HCT116 (cell line): ENCODE measurements around the gene FAM83F. TPM values are rescaled to one million over a fixed set of nuclear protein-coding genes. Genes with fewer than 3 reads are reported as not detected.

Experiments
- ATAC-seq: fragments of 200-7000 bp; cut with Tn5 transposase; 2 replicates; pipeline ENCODE4 v1.9.1; 2020; ENCODE audit warnings: mild to moderate bottlenecking, moderate library complexity
- BruUV-seq: library from RNA; stranded (reverse); fragments of 400-500 nt; replicated peaks from 2 replicates; lab custom pipeline; 2021; lab: Mats Ljungman, UMichigan
- CTCF ChIA-PET: fragments of 300-600 bp; sonication (Branson Sonifier 250); formaldehyde crosslinking; loops from one replicate; lab custom pipeline; 2021; ENCODE audit warnings: antibody characterized with exemption; lab: Charles Lee
- POLR2A ChIA-PET: fragments of 300-600, 350-600 bp; sonication (Branson Sonifier 250); formaldehyde crosslinking; loops from one replicate; lab custom pipeline; 2021; ENCODE audit warnings: antibody characterized with exemption; lab: Charles Lee
- RAD21 ChIA-PET, 2 experiments: fragments of 300-600 bp; sonication (Branson Sonifier 250); formaldehyde crosslinking; loops; one replicate each; lab custom pipeline; 2023; ENCODE audit warnings: low total read pairs in 2 of 2; ENCODE audit not compliant: uncharacterized antibody in 2 of 2, unreplicated experiment in 2 of 2, low non-redundant PET in 1 of 2; lab: Charles Lee
- DNase-seq: peaks from one replicate; pipeline ENCODE4 v3.0.0-alpha.2; 2010; ENCODE audit warnings: low read depth, low spot score
- H2AFZ ChIP-seq: fragments of 200-600 bp; shearing (Covaris generic), sonication (generic); 2 replicates; pipeline ENCODE4 v1.6.1; 2017; ENCODE audit warnings: low read depth, mixed run types, mixed read lengths, antibody characterized with exemption, low read length; ENCODE audit not compliant: poor library complexity, severe bottlenecking
- H3K27ac ChIP-seq: 2 replicates; pipeline ENCODE4 v1.5.1; 2012; ENCODE audit warnings: low read depth, low read length
- H3K27me3 ChIP-seq: fragments of 200-600 bp; sonication (generic); 2 replicates; pipeline ENCODE4 v1.6.1; 2016; ENCODE audit warnings: mixed run types, low read length, mixed read lengths; ENCODE audit not compliant: insufficient read depth
- H3K36me3 ChIP-seq, 2 experiments: fragments of 200-500 bp in 1 of 2; fragments of 200-600 bp in 1 of 2; sonication (Bioruptor generic) in 1 of 2; sonication (generic) in 1 of 2; 2 replicates each; pipeline versions ENCODE4 v1.5.1 to v1.6.1; 2014 to 2016; ENCODE audit warnings: low read length in 2 of 2, inconsistent platforms in 1 of 2, mixed read lengths in 1 of 2, mixed run types in 1 of 2; ENCODE audit not compliant: insufficient read depth in 2 of 2, control insufficient read depth in 1 of 2
- H3K4me1 ChIP-seq, 2 experiments: fragments of 200-600 bp in 1 of 2; sonication (generic) in 1 of 2; 2 replicates each; pipeline versions ENCODE4 v1.5.1 to v1.6.1; 2012 to 2017; ENCODE audit warnings: low read length in 2 of 2, inconsistent platforms in 1 of 2, mild to moderate bottlenecking in 1 of 2, mixed read lengths in 1 of 2, mixed run types in 1 of 2, moderate library complexity in 1 of 2; ENCODE audit not compliant: insufficient read depth in 2 of 2, control insufficient read depth in 1 of 2
- H3K4me2 ChIP-seq: fragments of 200-600 bp; sonication (generic); 2 replicates; pipeline ENCODE4 v1.6.1; 2017; ENCODE audit warnings: mixed run types, low read length, mixed read lengths
- H3K4me3 ChIP-seq, 2 experiments: fragments of 200-600 bp in 1 of 2; sonication (generic) in 1 of 2; replicated peaks in 1 of 2; 2 replicates each; pipeline ENCODE4 v1.5.1; 2011 to 2016; ENCODE audit warnings: low read length in 2 of 2, control low read depth in 1 of 2, low read depth in 1 of 2, mild to moderate bottlenecking in 1 of 2, mixed read lengths in 1 of 2, mixed run types in 1 of 2
- H3K79me2 ChIP-seq: fragments of 200-600 bp; sonication (generic); 2 replicates; pipeline ENCODE4 v1.6.1; 2017; ENCODE audit warnings: mild to moderate bottlenecking, mixed run types, low read length, moderate library complexity, mixed read lengths; ENCODE audit not compliant: insufficient read depth
- H3K9ac ChIP-seq: fragments of 200-600 bp; sonication (generic); 2 replicates; pipeline ENCODE4 v1.6.1; 2016; ENCODE audit warnings: low read length, mixed read lengths
- H3K9me2 ChIP-seq: fragments of 200-600 bp; sonication (generic), shearing (Covaris generic); 2 replicates; pipeline ENCODE4 v1.6.1; 2017; ENCODE audit warnings: mixed run types, mild to moderate bottlenecking, moderate library complexity; ENCODE audit not compliant: insufficient read depth
- H3K9me3 ChIP-seq, 2 experiments: fragments of 200-500 bp in 1 of 2; fragments of 200-600 bp in 1 of 2; sonication (Bioruptor generic) in 1 of 2; sonication (generic) in 1 of 2; 2 replicates each; pipeline ENCODE4 v1.6.1; 2014 to 2017; ENCODE audit warnings: low read length in 2 of 2, mixed read lengths in 2 of 2, inconsistent platforms in 1 of 2, low read depth in 1 of 2, mild to moderate bottlenecking in 1 of 2, mixed run types in 1 of 2, moderate library complexity in 1 of 2; ENCODE audit not compliant: control insufficient read depth in 1 of 2, insufficient read depth in 1 of 2
- H4K20me1 ChIP-seq: fragments of 200-600 bp; sonication (generic), shearing (Covaris generic); 2 replicates; pipeline ENCODE4 v1.6.1; 2017; ENCODE audit warnings: mixed run types, mild to moderate bottlenecking, moderate library complexity; ENCODE audit not compliant: insufficient read depth
- CBX3 ChIP-seq: IDR thresholded peaks from 2 replicates; pipeline ENCODE4 v1.6.1; 2012; ENCODE audit warnings: low read depth
- CTCF ChIP-seq, 3 experiments: fragments of 200-600 bp in 1 of 3; sonication (generic) in 1 of 3; IDR thresholded peaks in 2 of 3; conservative IDR thresholded peaks in 1 of 3; 2 replicates each; pipeline ENCODE4 v1.5.1; 2012 to 2017; ENCODE audit warnings: low read depth in 2 of 3, low read length in 2 of 3, antibody characterized with exemption in 1 of 3, borderline replicate concordance in 1 of 3, control low read depth in 1 of 3, mild to moderate bottlenecking in 1 of 3, mixed read lengths in 1 of 3, mixed run types in 1 of 3, moderate library complexity in 1 of 3; ENCODE audit not compliant: insufficient read depth in 1 of 3
- ELF1 ChIP-seq: IDR thresholded peaks from 2 replicates; pipeline ENCODE4 v1.6.1; 2012; ENCODE audit warnings: low read depth, borderline replicate concordance
- EZH2 ChIP-seq: fragments of 200-600 bp; sonication (generic); IDR thresholded peaks from 2 replicates; pipeline ENCODE4 v1.6.1; 2017; ENCODE audit warnings: antibody characterized with exemption, mixed run types
- EZH2phosphoT487 ChIP-seq: fragments of 200-600 bp; IDR thresholded peaks from 2 replicates; pipeline ENCODE4 v1.6.1; 2018; ENCODE audit warnings: antibody characterized with exemption, borderline replicate concordance
- FOSL1 ChIP-seq: IDR thresholded peaks from 2 replicates; pipeline ENCODE4 v1.6.1; 2012; ENCODE audit warnings: low read depth
- JUND ChIP-seq: IDR thresholded peaks from 2 replicates; pipeline ENCODE4 v1.6.1; 2012
- MAX ChIP-seq: IDR thresholded peaks from 2 replicates; pipeline ENCODE4 v1.6.1; 2012
- POLR2A ChIP-seq: IDR thresholded peaks from 2 replicates; pipeline ENCODE4 v1.7.0; 2011; ENCODE audit warnings: borderline replicate concordance; ENCODE audit not compliant: insufficient read depth, insufficient read length; ENCODE audit errors: extremely low read depth
- POLR2AphosphoS5 ChIP-seq: IDR thresholded peaks from 2 replicates; pipeline ENCODE4 v1.6.1; 2011; ENCODE audit warnings: mild to moderate bottlenecking, low read depth, low read length, moderate library complexity
- RAD21 ChIP-seq: IDR thresholded peaks from 2 replicates; pipeline ENCODE4 v1.6.1; 2012; ENCODE audit warnings: low read depth, mild to moderate bottlenecking
- REST ChIP-seq: IDR thresholded peaks from 2 replicates; pipeline ENCODE4 v1.6.1; 2012; ENCODE audit warnings: low read depth
- SIN3A ChIP-seq: IDR thresholded peaks from 2 replicates; pipeline ENCODE4 v1.6.1; 2012; ENCODE audit warnings: low read depth
- SP1 ChIP-seq: IDR thresholded peaks from 2 replicates; pipeline ENCODE4 v1.6.1; 2012; ENCODE audit warnings: low read depth
- SRF ChIP-seq: IDR thresholded peaks from 2 replicates; pipeline ENCODE4 v1.6.1; 2012; ENCODE audit warnings: low read depth
- TCF7L2 ChIP-seq: IDR thresholded peaks from 2 replicates; pipeline ENCODE4 v1.7.0; 2011; ENCODE audit warnings: borderline replicate concordance, inconsistent platforms; ENCODE audit not compliant: insufficient read depth, insufficient read length; ENCODE audit errors: extremely low read depth
- YY1 ChIP-seq: IDR thresholded peaks from 2 replicates; pipeline ENCODE4 v1.6.1; 2011; ENCODE audit warnings: low read length, low read depth, moderate library complexity, mild to moderate bottlenecking; ENCODE audit not compliant: insufficient replicate concordance; ENCODE audit errors: extremely low read depth
- ZBTB33 ChIP-seq: IDR thresholded peaks from 2 replicates; pipeline ENCODE4 v1.6.1; 2011; ENCODE audit warnings: mild to moderate bottlenecking, low read length, moderate library complexity; ENCODE audit not compliant: insufficient replicate concordance; ENCODE audit errors: extremely low read depth
- ZNF274 ChIP-seq: fragments of 200-500 bp; sonication (Bioruptor generic); IDR thresholded peaks from 2 replicates; pipeline ENCODE4 v1.6.1; 2014; ENCODE audit warnings: mild to moderate bottlenecking, low read depth, low read length, inconsistent platforms
- intact Hi-C: fragments of 100-400 bp; cut with micrococcal nuclease; formaldehyde crosslinking; loops from 2 replicates; pipeline ENCODE4 v1.10.0; 2022
- total RNA-seq: library from RNA; stranded (reverse); gene quantifications from one replicate; pipeline ENCODE4 v1.2.1, GENCODE V29; 2021; ENCODE audit not compliant: unreplicated experiment
- TF ChIP-seq, protein P1 (sequence below): IDR thresholded peaks from 2 replicates; pipeline ENCODE4 v1.6.1; 2012

Gene FAM83F
- total RNA-seq, 1 experiment from 2014 or later = 24.5 TPM

DNA sequence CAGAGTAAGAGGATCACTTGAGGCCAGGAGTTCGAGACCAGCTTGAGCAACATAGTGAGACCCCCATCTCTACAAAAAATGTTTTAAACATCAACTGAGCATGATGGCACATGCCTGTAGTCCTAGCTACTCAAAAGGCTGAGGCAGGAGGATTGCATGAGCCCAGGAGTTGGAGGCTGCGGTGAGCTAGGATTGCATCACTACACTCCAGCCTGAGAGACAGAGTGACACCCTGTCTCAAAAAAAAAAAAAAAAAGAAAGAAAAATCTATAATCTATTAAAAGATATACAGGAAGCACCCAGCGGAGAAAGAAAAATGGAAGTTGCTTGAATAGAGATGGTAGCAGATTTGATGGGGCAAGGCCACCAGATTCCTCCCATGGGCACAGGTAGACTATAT, 61.8 kb downstream of the FAM83F start:
- no peaks in the 10 kb centered on the region for H3K27me3 ChIP-seq
- CTCF ChIA-PET = no interaction called here
- ATAC-seq = no peak
- no peak overlapping the region for H2AFZ ChIP-seq
- POLR2A ChIA-PET = no interaction called here
- no peak overlapping the region for H3K9ac ChIP-seq
- no peaks in the 10 kb centered on the region for H3K79me2 ChIP-seq
- no peaks in the 10 kb centered on the region for H4K20me1 ChIP-seq
- H3K9me2 ChIP-seq = no peaks in the 10 kb centered on the region
- DNase-seq = no peak
- H3K27ac ChIP-seq = no peak overlapping the region
- RAD21 ChIA-PET = no interaction called here
- no peaks in the 10 kb centered on the region for H3K36me3 ChIP-seq
- H3K4me3 ChIP-seq = no peak overlapping the region
- H3K9me3 ChIP-seq = no peaks in the 10 kb centered on the region
- BruUV-seq = no TSS peak
- TF ChIP-seq EZH2 (no peak), ELF1 (no peak), CBX3 (no peak), EZH2phosphoT487 (no peak), SRF (no peak), SIN3A (no peak), TCF7L2 (no peak), MAX (no peak), ZNF274 (no peak), ZBTB33 (no peak), JUND (no peak), REST (no peak), CTCF (IDR thresholded peaks at IDR 0.05 in 2 of 3, conservative IDR thresholded peaks at IDR 0.05 in 1 of 3; ENCODE audit: borderline replicate concordance in 1 of 3, insufficient read depth in 1 of 3, low read depth in 2 of 3, low read length in 2 of 3) (no peak), YY1 (no peak), POLR2A (no peak), RAD21 (no peak), FOSL1 (no peak), POLR2AphosphoS5 (no peak), SP1 (no peak)
- TF ChIP-seq, protein P1, sequence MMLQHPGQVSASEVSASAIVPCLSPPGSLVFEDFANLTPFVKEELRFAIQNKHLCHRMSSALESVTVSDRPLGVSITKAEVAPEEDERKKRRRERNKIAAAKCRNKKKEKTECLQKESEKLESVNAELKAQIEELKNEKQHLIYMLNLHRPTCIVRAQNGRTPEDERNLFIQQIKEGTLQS = no peak
- H3K4me1 ChIP-seq = peaks cover 0 to 12% of the 10 kb centered on the region in 2 experiments; a peak in 1 of 4 replicates
- no peak overlapping the region for H3K4me2 ChIP-seq
- intact Hi-C loops = no loop called here
